Activated naive CD8-positive, alpha-beta T cell treated with anti-CD3 and anti-CD28 coated beads, Interleukin-2, amount 10 ng/mL, durations not matched to agents 7 days and 5 days (primary cell): ENCODE measurements around the gene HDAC6. TPM values are rescaled to one million over a fixed set of nuclear protein-coding genes. Genes with fewer than 3 reads are reported as not detected.

ENCODE experiments used
- ATAC-seq: fragments of 150-1000 bp; cut with Tn5 transposase; one replicate; pipeline ENCODE4 v1.10.0; 2021; ENCODE audit warnings: low read depth, moderate library complexity
- POLR2A ChIA-PET: fragments of 350-600 bp; sonication (Branson Sonifier 250); formaldehyde crosslinking; loops from one replicate; lab custom pipeline; 2021; ENCODE audit warnings: antibody characterized with exemption; lab: Charles Lee
- DNase-seq: peaks from one replicate; pipeline ENCODE4 v3.0.0; 2021
- H3K27ac Mint-ChIP-seq: one replicate; pipeline ENCODE4 v1.8.0; 2022; ENCODE audit warnings: mild to moderate bottlenecking, mixed read lengths
- H3K27me3 Mint-ChIP-seq: one replicate; pipeline ENCODE4 v1.8.0; 2022; ENCODE audit warnings: mild to moderate bottlenecking, moderate library complexity, mixed read lengths
- H3K36me3 Mint-ChIP-seq: one replicate; pipeline ENCODE4 v1.8.0; 2021; ENCODE audit warnings: mild to moderate bottlenecking, mixed read lengths
- H3K4me1 Mint-ChIP-seq: one replicate; pipeline ENCODE4 v1.8.0; 2021; ENCODE audit warnings: mixed read lengths
- H3K4me3 Mint-ChIP-seq: one replicate; pipeline ENCODE4 v1.8.0; 2022; ENCODE audit warnings: mild to moderate bottlenecking, moderate library complexity, mixed read lengths
- H3K9me3 Mint-ChIP-seq: one replicate; pipeline ENCODE4 v1.8.0; 2021; ENCODE audit warnings: mixed read lengths
- total RNA-seq, 2 experiments: library from RNA; stranded (reverse); gene quantifications; one replicate each; pipeline ENCODE4 v1.2.3, GENCODE V29; 2021

HDAC6 gene
- total RNA-seq, 2 experiments from 2014 or later, result 107 to 113 TPM

GRCh38 chrX:48823053-48823452 lies 21.2 kb downstream of the HDAC6 start:
- no peak for ATAC-seq
- no peak overlapping the region for H3K27ac Mint-ChIP-seq
- POLR2A ChIA-PET, result no interaction called here

DNA sequence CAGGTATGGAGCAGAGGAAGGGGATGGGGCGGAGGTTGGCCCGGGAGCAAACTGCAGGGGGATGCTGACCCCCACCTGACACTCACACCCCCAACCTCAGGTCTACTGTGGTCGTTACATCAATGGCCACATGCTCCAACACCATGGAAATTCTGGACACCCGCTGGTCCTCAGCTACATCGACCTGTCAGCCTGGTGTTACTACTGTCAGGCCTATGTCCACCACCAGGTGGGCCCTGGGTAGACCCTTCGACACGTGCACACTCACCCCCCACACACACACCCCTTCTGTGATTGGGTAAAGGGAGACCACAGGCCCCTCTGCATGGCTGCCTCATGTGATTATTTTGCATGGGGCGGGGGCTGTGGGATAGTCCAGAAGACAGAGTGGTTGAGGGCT lies 22.2 kb downstream of the HDAC6 start:
- POLR2A ChIA-PET, result no interaction called here
- peaks cover 19% of the 10 kb centered on the region for H3K27me3 Mint-ChIP-seq
- H3K27ac Mint-ChIP-seq, result no peak overlapping the region
- H3K4me3 Mint-ChIP-seq, result no peak overlapping the region
- H3K9me3 Mint-ChIP-seq, result no peaks in the 10 kb centered on the region
- no peaks in the 10 kb centered on the region for H3K36me3 Mint-ChIP-seq
- H3K4me1 Mint-ChIP-seq, result no peaks in the 10 kb centered on the region
- no peak for ATAC-seq
- DNase-seq, result no peak

More at GRCh38 chrX:48823053-48823452, 21.2 kb downstream of the HDAC6 start:
- Mint-ChIP-seq H3K4me3 (no peak overlapping the region), H3K27me3 (peaks cover 12% of the 10 kb centered on the region), H3K9me3 (no peaks in the 10 kb centered on the region), H3K36me3 (no peaks in the 10 kb centered on the region), H3K4me1 (no peaks in the 10 kb centered on the region)
- DNase-seq, result no peak

DNA sequence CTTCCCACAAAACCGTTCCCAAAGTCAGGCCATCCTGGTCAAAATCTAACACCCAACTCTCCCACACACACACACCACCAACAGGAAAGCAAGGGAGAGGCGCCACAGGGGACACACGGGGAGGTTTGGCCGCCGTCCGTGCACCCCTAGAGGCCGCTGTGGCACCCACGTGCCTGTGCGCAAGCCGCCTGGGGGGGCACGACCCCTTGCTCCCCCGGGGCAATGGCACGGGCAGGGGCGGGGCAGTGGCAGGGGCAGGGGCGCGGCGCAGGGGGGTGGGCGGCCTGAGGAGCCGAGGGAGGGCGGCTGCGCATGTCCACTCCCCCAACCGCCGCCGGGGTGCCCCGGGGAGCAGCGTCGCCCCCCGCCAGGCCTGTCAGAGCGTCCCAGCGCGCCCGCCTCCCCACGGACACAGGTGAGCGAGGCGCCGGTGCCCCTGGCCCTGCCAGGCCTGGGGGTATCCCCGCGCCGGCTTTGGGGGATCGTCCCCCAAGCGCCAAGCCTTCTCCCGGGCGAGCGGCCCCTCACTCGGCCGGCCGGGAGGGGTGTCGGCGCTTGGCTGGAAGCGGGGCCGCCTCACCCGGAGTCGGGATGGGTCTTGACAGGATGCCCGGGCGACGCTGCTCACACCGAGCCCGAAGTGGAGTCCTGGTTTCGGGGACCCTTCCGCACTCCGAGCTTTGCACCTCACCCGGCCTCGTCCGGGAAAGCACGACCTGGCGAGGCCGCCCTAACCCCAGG lies 24.4 kb downstream of the HDAC6 start, which contains the start of gene ERAS:
TSS of gene ERAS (plus strand) at position 379 of the 741 bp plus-strand sequence. CDS start 2,611 bp downstream, outside the sequence.
- H3K27ac Mint-ChIP-seq, result no peak within 1 kb of the TSS
- no peaks in the 10 kb centered on the region for H3K9me3 Mint-ChIP-seq
- peak; percentile 45 for ATAC-seq
- peaks cover 19% of the 10 kb centered on the region for H3K27me3 Mint-ChIP-seq
- POLR2A ChIA-PET, result no interaction called here
- no peaks in the 10 kb centered on the region for H3K4me1 Mint-ChIP-seq
- no peak for DNase-seq
- no peaks in the 10 kb centered on the region for H3K36me3 Mint-ChIP-seq
- peak within 1 kb of the TSS; percentile 61 for H3K4me3 Mint-ChIP-seq

DNA sequence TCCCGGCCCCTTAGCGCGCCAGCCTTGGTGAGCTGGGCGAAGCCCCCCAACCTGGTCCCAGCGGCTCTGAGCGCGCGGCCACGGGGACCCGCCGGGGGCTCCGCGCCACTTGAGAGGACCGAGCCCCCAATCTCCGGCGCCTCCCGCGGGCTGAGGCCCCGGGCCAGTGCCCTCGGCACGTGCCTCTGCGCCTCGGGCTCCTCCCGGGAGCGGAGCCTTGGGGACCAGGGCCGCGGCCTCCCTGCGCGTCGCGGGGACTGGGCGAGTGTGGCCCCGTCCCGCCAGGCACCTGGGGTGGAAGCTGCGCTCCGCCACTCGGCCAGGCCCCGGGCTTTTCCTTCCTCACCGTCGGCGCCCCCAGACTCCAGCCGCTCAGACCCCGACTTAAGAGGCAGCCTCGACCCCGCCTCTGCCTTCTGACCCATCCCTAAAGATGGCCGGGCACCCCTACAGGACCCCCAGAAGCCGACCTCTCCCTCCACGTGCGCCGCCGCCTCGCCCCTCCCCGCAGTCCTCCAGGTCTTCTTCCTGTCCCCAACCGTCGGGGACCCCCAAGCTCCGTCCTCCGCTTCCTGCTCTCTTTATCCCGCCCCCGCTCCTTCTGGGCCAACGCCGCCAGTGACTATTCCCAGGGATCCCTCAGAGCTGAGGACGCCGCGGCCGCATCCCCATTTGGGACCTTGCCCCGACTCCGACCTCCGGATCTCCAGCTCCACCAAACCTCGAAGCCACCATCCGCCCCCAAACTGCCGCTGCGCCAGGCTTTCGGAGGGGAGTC lies 25.2 kb downstream of the HDAC6 start:
- H3K9me3 Mint-ChIP-seq, result no peaks in the 10 kb centered on the region
- no peak for DNase-seq
- no peaks in the 10 kb centered on the region for H3K4me1 Mint-ChIP-seq
- POLR2A ChIA-PET, result no interaction called here
- H3K27me3 Mint-ChIP-seq, result peaks cover 19% of the 10 kb centered on the region
- H3K36me3 Mint-ChIP-seq, result no peaks in the 10 kb centered on the region
- peak overlapping the region; percentile 61 for H3K4me3 Mint-ChIP-seq
- no peak for ATAC-seq
- no peak overlapping the region for H3K27ac Mint-ChIP-seq

- H3K4me3 Mint-ChIP-seq, result peak overlapping the region; percentile 61
- peaks cover 21% of the 10 kb centered on the region for H3K27me3 Mint-ChIP-seq
- H3K9me3 Mint-ChIP-seq, result no peaks in the 10 kb centered on the region
- DNase-seq, result no peak
- POLR2A ChIA-PET, result interaction anchor here (0.7 kb wide), 1 partner anchor 129 kb away, joined by 6 read pairs; no protein-coding TSS in a partner anchor
- H3K4me1 Mint-ChIP-seq, result no peaks in the 10 kb centered on the region
- no peak overlapping the region for H3K27ac Mint-ChIP-seq
- H3K36me3 Mint-ChIP-seq, result no peaks in the 10 kb centered on the region
- ATAC-seq, result no peak
Observed at GRCh38 chrX:48827654-48827968, 25.7 kb downstream of the HDAC6 start.

DNA sequence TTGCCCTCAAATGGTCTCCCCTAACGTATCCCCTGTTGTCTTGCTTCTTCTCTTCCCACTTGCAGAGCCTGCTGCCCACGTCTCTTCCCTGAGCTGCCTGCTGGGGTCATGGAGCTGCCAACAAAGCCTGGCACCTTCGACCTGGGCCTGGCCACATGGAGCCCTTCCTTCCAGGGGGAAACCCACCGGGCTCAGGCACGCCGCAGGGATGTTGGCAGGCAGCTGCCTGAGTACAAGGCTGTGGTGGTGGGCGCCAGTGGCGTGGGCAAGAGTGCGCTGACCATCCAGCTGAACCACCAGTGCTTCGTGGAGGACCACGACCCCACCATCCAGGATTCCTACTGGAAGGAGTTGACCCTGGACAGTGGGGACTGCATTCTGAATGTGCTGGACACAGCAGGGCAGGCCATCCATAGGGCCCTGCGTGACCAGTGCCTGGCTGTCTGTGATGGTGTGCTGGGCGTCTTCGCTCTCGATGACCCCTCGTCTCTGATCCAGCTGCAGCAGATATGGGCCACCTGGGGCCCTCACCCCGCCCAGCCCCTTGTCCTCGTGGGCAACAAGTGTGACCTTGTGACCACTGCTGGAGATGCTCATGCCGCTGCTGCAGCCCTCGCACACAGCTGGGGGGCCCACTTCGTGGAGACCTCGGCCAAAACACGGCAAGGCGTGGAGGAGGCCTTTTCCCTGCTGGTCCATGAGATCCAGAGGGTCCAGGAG lies 27.3 kb downstream of the HDAC6 start:
- no peaks in the 10 kb centered on the region for H3K9me3 Mint-ChIP-seq
- peaks cover under 1% of the 10 kb centered on the region for H3K4me1 Mint-ChIP-seq
- no peak for DNase-seq
- H3K36me3 Mint-ChIP-seq, result no peaks in the 10 kb centered on the region
- no peak overlapping the region for H3K27ac Mint-ChIP-seq
- no peak for ATAC-seq
- POLR2A ChIA-PET, result no interaction called here
- H3K4me3 Mint-ChIP-seq, result no peak overlapping the region
- peaks cover 36% of the 10 kb centered on the region for H3K27me3 Mint-ChIP-seq

- Mint-ChIP-seq H3K4me1 (peaks cover 7% of the 10 kb centered on the region), H3K9me3 (no peaks in the 10 kb centered on the region), H3K36me3 (peaks cover 2% of the 10 kb centered on the region), H3K27me3 (peaks cover 48% of the 10 kb centered on the region), H3K4me3 (no peak overlapping the region), H3K27ac (no peak overlapping the region)
- ATAC-seq (no peak), DNase-seq (no peak)
- POLR2A ChIA-PET, result no interaction called here
Observed at GRCh38 chrX:48831136-48831908, 29.5 kb downstream of the HDAC6 start.

DNA sequence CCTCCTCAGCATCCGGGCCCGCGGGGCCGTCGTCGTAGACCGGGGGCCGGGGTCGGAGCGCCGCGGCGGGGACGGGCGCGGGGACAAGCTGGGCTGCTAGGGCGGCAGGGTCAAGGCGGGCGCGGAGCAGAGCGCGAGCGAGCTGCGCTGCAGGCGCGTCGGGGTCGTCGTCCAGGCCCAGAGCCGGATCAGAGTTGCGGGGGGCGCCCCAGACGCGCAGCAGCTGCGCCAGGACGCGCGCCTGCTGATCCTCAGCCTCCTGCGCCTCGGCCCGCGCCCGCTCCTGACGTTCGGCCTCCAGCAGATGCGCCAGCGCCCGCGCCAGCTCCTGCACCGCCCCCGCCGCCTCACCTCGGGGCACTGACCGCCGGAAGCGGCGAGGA lies 30.0 kb downstream of the HDAC6 start:
- H3K9me3 Mint-ChIP-seq, result no peaks in the 10 kb centered on the region
- H3K27ac Mint-ChIP-seq, result no peak overlapping the region
- ATAC-seq (no peak), DNase-seq (no peak)
- peaks cover 7% of the 10 kb centered on the region for H3K4me1 Mint-ChIP-seq
- H3K27me3 Mint-ChIP-seq, result peaks cover 53% of the 10 kb centered on the region
- H3K36me3 Mint-ChIP-seq, result peaks cover 2% of the 10 kb centered on the region
- POLR2A ChIA-PET, result no interaction called here
- H3K4me3 Mint-ChIP-seq, result no peak overlapping the region

DNA sequence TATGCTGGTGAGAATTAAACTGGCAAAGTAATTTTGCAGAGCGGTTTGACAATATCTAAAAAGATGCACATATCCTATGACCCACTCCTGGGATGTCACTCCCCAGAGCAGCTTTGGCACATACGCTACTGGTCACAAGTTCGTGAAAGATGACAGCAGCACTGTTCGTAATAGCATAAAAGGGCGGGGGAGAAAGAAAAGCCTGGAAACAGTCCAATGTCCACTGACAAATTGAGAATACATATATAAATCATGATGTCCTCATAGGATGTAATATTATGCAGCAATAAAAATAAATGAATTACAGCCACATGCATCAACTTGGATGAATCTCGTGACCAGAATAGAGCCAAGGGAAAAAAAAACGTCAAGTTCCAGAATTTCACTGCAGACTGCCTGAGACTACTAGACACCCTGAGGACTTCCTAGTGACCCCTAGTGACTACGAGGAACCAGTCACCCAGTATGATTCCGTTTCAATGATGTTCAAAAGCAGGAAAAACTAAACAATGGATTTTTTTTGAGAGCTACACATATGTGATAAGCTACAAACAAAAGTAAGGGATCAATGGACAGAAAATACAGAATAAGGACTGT lies 31.8 kb downstream of the HDAC6 start:
- Mint-ChIP-seq H3K9me3 (no peaks in the 10 kb centered on the region), H3K4me3 (no peak overlapping the region), H3K27me3 (peaks cover 38% of the 10 kb centered on the region), H3K27ac (no peak overlapping the region), H3K4me1 (peaks cover 7% of the 10 kb centered on the region), H3K36me3 (peaks cover 2% of the 10 kb centered on the region)
- ATAC-seq (no peak), DNase-seq (no peak)
- POLR2A ChIA-PET, result no interaction called here

DNA sequence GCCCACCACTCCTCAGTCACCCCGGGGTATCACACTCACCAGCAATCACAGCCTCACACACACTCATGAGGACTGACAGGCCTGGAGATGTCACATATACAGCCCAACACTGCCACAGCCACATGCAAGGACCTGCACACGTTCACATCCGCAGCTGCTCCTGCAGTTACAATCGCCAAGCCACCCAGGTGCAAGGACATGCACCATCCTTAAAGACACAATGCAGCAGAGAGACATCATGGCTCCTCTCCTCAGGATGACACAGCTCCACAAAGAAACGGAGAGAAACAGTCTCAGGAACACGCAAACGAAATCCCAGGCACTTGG lies 32.5 kb downstream of the HDAC6 start:
- DNase-seq (no peak), ATAC-seq (no peak)
- POLR2A ChIA-PET, result no interaction called here
- Mint-ChIP-seq H3K4me1 (peaks cover 7% of the 10 kb centered on the region), H3K27ac (no peak overlapping the region), H3K36me3 (peaks cover 2% of the 10 kb centered on the region), H3K4me3 (peak overlapping the region; percentile 62), H3K9me3 (no peaks in the 10 kb centered on the region), H3K27me3 (peaks cover 38% of the 10 kb centered on the region)

- ATAC-seq (no peak), DNase-seq (no peak)
- no peaks in the 10 kb centered on the region for H3K9me3 Mint-ChIP-seq
- POLR2A ChIA-PET, result no interaction called here
- H3K4me1 Mint-ChIP-seq, result peaks cover 7% of the 10 kb centered on the region
- no peak within 1 kb of the TSS for H3K27ac Mint-ChIP-seq
- H3K4me3 Mint-ChIP-seq, result peak within 1 kb of the TSS; percentile 62
- peaks cover 38% of the 10 kb centered on the region for H3K27me3 Mint-ChIP-seq
- H3K36me3 Mint-ChIP-seq, result peaks cover 2% of the 10 kb centered on the region
Observed at GRCh38 chrX:48835524-48836329, 33.9 kb downstream of the HDAC6 start, which contains the start of gene PCSK1N. TSS of gene PCSK1N (minus strand) at chrX:48835610. CDS start at chrX:48835532, 78 bp downstream.

GRCh38 chrX:48839686-48840085 lies 37.8 kb downstream of the HDAC6 start:
- peaks cover 15% of the 10 kb centered on the region for H3K27me3 Mint-ChIP-seq
- no peak overlapping the region for H3K4me3 Mint-ChIP-seq
- H3K4me1 Mint-ChIP-seq, result peaks cover 2% of the 10 kb centered on the region
- H3K27ac Mint-ChIP-seq, result no peak overlapping the region
- H3K9me3 Mint-ChIP-seq, result no peaks in the 10 kb centered on the region
- POLR2A ChIA-PET, result no interaction called here
- H3K36me3 Mint-ChIP-seq, result peaks cover under 1% of the 10 kb centered on the region
- ATAC-seq (no peak), DNase-seq (no peak)
